Astrocyte of the hippocampus (primary cell): Measurements from ENCODE around the gene APP.
A peak's percentile ranks its signal among the peaks of the same experiment; 100 is the strongest.

Experiments used
- DNase-seq: peaks from one replicate; pipeline ENCODE4 v3.0.0; 2011; ENCODE audit warnings: low read depth, low spot score

APP gene

GRCh38 chr21:26170471-26171257 is at the start of gene APP:
TSS of gene APP (minus strand) at chr21:26170770. CDS start at chr21:26170620, 150 bp downstream.
- DNase-seq, result peak; percentile 94

- DNase-seq, result no peak
Observed at GRCh38 chr21:26212220-26212619, 41.6 kb upstream of the APP start.

- no peak for DNase-seq
Observed at GRCh38 chr21:26210614-26211013, 40.0 kb upstream of the APP start.

- no peak for DNase-seq
Observed at GRCh38 chr21:26207021-26207420, 36.5 kb upstream of the APP start.

- DNase-seq, result peak; percentile 56
Observed at GRCh38 chr21:26199456-26199855, 28.9 kb upstream of the APP start.

- no peak for DNase-seq
Observed at GRCh38 chr21:26195708-26196107, 25.1 kb upstream of the APP start.

GRCh38 chr21:26194811-26195251 is 24.3 kb upstream of the APP start:
- DNase-seq, result no peak

- DNase-seq, result no peak
Observed at GRCh38 chr21:26194326-26194725, 23.8 kb upstream of the APP start.

GRCh38 chr21:26191609-26192008 is 21.0 kb upstream of the APP start:
- no peak for DNase-seq

- no peak for DNase-seq
Observed at GRCh38 chr21:26188422-26188821, 17.9 kb upstream of the APP start.

- DNase-seq, result no peak
Observed at GRCh38 chr21:26185446-26185845, 14.9 kb upstream of the APP start.

- DNase-seq, result no peak
Observed at GRCh38 chr21:26185021-26185420, 14.5 kb upstream of the APP start.

GRCh38 chr21:26179501-26179900 is 8.9 kb upstream of the APP start:
- DNase-seq, result no peak

- peak; percentile 61 for DNase-seq
Observed at GRCh38 chr21:26177746-26178426, 7.3 kb upstream of the APP start.

GRCh38 chr21:26177187-26177586 is 6.6 kb upstream of the APP start:
- peak; percentile 69 for DNase-seq

GRCh38 chr21:26171258-26172100 is 909 bp upstream of the APP start:
- no peak for DNase-seq

GRCh38 chr21:26169611-26170470 is 729 bp downstream of the APP start:
- DNase-seq, result peak; percentile 80

- peak; percentile 78 for DNase-seq
Observed at GRCh38 chr21:26169061-26169610, 1.4 kb downstream of the APP start.

- DNase-seq, result no peak
Observed at GRCh38 chr21:26168371-26168770, 2.2 kb downstream of the APP start.

GRCh38 chr21:26167593-26167992 is 3.0 kb downstream of the APP start:
- DNase-seq, result no peak

GRCh38 chr21:26165331-26165730 is 5.2 kb downstream of the APP start:
- DNase-seq, result peak; percentile 58
